Stimulated activated CD4-positive, alpha-beta T cell treated with anti-CD3 and anti-CD28 coated beads, Interleukin-12 subunit alpha, Interleukin-12 subunit beta, amount 100 ng/mL, for 48 hours (primary cell): ENCODE data around the gene NCK2.

ENCODE experiments used
- DNase-seq, 3 donors: peaks; one replicate each; pipeline ENCODE4 v3.0.0-alpha.2; 2020; ENCODE audit warnings: low read depth in 2 of 3, low spot score in 1 of 3

NCK2 gene

GRCh38 chr2:105843476-105844374, 99.0 kb downstream of the NCK2 start:
- no peak for DNase-seq

DNA sequence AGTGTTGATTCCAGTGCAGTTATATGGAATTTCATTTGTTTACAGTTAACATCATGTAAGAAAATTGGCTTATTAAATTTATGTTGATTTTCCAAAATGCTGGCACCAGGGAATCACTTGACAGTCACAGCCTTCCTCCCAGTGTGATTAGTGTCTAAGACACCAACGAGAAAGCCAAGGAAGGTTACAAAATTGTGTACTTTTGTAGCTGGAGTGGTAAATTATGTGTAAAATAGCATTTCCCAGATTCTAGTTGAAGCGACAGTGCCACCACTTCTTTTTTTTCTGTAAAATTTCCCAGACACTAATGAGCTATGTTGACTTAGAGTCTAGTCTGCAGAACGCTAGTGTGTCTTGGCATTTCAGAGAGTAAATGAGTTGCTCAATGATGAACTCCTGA, 101.3 kb downstream of the NCK2 start:
- DNase-seq = no peak

GRCh38 chr2:105847056-105847455, 102.3 kb downstream of the NCK2 start:
- no peak for DNase-seq

GRCh38 chr2:105848367-105848766, 103.7 kb downstream of the NCK2 start:
- no peak for DNase-seq

DNA sequence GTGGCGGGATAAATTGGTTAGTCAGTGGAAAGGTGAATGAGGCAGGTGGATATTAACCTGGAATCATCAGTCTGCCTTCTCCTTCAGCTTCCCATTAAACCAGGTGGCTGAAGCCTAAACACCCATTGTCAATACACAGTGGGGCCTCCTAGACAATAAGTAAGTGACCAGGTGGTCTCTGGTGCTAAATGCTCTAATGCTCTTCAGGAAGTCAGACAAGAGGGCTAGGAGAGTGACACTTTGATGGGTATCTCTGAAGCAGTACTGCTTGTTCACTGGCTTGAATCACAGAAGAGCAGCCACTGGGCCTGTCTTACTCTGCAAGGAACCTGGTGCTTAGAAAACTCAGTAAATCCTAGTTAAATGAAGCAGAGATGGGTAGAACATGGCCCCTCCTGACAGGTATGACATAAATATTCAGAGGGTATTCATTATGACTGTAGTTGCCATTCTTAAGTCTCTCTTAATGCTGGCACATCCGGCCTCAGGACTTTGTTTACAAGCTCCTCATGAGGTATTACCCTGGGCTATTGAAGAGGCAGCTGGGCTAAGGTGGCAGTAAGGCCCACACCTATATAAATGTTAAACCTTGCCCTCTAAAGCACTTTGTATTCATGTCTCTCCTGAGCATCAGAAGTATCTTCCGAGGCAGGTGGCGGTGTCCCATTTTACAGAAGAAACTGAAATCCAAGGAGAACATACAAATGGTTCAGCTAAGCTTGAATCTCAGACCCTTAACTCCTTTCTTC, 104.9 kb downstream of the NCK2 start:
- DNase-seq = no peak

GRCh38 chr2:105852066-105852465, 107.4 kb downstream of the NCK2 start:
- DNase-seq = no peak

DNA sequence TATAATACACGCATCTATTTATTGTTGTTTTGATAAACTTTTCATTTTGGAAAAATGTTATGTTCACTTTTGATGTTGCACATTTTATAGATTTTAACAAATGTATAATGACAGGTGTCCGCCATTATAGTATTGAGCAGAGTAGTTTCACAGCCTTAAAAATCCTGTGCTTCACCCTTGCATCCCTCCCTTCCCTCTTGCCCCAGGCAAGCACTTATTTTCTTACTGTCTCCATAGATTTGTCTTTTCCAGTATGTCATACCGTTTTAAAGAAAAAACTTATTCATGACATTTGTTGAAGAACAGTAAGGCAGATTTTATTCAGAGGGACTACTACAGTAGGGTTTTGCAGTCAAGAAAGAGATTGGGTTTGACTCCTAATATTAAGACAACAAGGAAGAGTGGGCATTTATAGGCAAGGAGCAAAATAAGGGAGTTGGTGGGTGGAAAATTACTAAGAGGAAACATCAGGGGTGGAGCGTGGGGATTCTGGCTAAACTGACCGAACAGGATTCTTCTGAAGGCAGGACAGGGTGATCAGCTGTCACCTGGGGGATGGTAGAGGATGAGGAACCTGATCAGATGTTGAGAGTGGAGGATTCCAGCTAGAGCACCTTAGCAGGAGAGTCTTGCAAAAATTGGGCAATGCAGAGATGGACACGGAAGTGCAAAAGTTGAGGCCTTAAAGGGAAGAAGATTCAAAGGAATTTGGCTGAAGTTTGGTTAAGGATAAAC, 108.8 kb downstream of the NCK2 start:
- DNase-seq = no peak

- DNase-seq = no peak
Measured at GRCh38 chr2:105854972-105855371, 110.3 kb downstream of the NCK2 start.

- no peak for DNase-seq
Measured at GRCh38 chr2:105856581-105856980, 111.9 kb downstream of the NCK2 start.

- no peak for DNase-seq
Measured at GRCh38 chr2:105857076-105857740, 112.5 kb downstream of the NCK2 start.

- DNase-seq = no peak
Measured at GRCh38 chr2:105858868-105859693, 114.4 kb downstream of the NCK2 start.

- no peak for DNase-seq
Measured at GRCh38 chr2:105859694-105859951, 114.9 kb downstream of the NCK2 start.

DNA sequence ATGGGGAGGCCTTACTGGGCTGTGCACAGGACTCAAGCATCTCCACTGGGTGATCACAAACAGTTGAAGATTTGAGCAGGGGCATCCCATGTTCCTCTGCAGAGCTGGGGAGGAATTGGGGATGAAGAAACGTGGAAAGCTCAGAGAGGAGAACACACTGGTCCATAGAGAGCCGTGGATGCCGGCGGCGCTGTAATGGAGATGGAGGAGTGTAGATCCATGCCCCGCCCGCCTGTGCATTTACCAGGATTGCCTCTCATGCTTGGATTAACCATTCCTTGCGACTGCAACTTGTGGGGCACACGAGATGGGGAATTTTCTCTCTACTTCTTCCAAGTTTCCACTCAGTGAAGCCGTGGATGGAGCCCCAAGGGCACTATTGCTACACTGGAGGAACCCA, 115.9 kb downstream of the NCK2 start:
- no peak for DNase-seq

DNA sequence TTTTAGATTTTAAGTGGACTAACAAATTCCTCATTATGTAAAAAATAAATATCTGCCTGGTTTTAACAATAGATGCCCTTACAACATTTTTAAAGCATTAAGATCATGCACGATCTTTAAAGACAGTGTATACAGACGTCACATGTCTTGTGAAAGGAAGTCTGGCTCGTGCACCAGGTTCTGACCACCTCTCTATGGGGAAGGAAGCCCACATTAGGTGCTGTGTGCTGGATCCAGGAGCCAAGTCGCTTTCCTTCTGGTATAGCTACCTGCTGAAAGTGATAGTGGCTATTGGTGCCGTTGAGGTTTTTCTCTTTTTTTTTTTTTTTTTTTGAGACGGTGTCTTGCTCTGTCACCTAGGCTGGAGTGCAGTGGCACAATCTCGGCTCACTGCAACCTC, 116.5 kb downstream of the NCK2 start:
- DNase-seq = no peak

DNA sequence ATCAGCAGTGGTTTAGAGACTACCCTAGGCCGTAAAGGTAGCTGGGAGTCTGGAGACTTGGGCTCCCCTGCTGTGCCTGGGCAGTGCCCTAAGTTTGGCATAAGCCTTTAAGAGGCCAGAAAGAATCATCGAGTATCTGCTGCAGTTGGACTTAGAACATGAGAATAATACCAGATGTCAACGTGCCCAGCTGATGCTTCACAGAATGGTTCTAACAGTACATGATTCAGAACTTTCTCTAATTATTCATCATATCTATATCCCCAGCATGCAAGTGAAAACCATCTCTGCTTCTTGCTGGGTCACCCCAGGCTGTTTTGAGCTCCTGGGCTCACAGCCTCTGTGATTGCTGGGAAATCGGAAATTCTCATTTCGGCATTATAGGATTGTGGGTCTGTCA, 118.1 kb downstream of the NCK2 start:
- DNase-seq = no peak

- no peak for DNase-seq
Measured at GRCh38 chr2:105864262-105864661, 119.5 kb downstream of the NCK2 start.

GRCh38 chr2:105865222-105865913, 120.7 kb downstream of the NCK2 start:
- no peak for DNase-seq

GRCh38 chr2:105866216-105867185, 121.8 kb downstream of the NCK2 start:
- DNase-seq = no peak

DNA sequence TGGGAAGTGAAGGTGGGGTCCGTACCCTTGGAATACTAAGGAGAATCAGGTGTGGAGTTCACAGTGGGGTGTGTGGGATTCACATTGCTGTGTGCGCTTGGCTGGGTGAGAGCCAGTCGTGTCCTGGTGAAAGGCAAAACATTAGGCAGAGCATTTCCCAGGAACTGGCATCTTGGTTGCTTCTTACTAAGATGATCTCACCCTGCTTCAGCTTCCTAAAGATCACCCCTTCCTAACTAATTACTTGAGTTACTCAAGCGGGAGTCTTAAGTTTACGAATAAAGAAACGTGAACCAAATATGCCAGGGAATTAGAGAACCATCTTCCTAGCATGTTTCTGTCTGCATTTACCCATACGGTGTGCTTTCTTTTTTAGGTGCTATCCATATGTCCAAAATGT, 122.9 kb downstream of the NCK2 start:
- DNase-seq = no peak
